Raji (cell line): ENCODE results near the gene C10orf53.

Experiments
- POLR2A ChIP-seq: IDR thresholded peaks from 2 replicates; pipeline ENCODE4 v1.6.1; 2011; ENCODE audit warnings: low read depth, low read length, control low read depth; ENCODE audit not compliant: insufficient read depth

C10orf53 gene

DNA sequence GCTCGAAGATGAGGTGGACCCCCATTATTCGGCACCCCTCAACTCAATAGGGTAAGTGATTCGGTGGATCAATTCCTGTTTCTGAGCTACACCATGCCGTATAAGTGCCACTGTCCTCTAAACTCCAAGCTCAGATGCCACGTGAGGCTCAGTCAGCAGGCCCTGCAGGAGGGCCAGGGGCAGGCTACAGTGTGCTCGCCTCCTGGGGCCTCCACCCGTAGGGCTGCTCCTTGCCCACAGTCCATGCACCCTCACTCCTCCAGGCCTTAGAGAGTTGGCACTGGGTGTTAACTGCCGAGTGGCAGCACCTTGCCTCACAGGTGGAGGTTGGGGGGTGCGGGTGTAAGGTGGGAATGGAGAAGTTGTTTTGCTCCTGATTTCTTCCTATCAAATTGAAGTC, 12.1 kb downstream of the C10orf53 start:
- no peak for TF ChIP-seq POLR2A

DNA sequence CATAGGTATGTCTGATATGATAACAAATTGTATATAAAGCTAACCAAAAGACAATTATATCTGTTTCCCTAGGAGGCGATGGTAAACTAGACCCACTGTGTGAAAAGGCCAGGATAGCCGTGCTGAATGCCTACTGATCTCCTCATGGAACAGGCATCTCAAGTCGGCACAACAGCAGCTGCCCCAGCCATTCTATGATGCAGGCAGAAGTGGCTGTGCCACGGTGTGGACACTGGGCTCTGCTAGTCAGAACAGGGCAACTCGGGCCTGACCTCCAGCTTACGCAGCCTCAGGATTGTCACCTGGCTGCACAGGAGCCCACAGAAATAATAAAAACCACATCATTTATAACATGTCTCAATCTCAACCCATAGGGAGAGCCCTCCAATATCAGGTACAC, 15.0 kb downstream of the C10orf53 start:
- TF ChIP-seq POLR2A, result no peak

DNA sequence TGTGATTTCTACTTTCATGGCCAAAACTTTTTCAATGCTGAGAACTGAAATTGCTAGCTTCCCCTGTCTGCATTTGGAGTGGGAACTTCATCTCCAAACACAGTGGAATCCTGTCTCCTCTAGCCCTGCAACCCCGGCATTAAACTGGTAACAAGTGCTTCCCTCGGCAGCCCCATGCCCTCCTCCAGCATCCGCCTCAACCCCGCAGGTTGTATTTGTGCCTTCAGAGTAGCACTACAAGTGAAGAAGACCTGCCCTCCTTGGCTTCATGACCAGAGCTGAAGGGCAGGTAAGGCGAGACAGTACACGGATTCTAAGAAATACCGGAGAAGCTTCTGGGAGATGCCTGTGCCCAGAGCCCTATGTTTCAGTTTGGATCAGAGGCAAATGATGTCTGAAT, 16.9 kb downstream of the C10orf53 start:
- TF ChIP-seq POLR2A, result no peak

DNA sequence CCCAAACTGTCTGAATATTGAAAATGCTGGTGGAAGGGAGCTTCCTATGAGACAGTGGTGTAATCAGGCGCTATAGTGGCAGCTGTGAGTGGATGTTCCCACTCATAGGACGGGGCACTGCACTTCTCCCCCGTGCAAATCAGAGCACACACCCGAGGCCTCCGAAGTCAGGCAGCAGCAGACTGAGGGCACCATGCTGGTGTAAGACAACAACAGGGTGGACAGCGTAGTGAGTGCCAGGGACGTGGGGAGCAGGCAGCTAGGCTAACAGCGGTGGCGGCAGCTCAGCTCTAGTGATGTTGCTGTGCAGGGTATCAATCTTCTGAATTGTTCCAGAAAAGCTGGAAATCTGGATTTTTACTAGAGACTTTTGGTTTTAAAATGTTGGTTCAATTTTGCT, 19.2 kb downstream of the C10orf53 start:
- no peak for TF ChIP-seq POLR2A

DNA sequence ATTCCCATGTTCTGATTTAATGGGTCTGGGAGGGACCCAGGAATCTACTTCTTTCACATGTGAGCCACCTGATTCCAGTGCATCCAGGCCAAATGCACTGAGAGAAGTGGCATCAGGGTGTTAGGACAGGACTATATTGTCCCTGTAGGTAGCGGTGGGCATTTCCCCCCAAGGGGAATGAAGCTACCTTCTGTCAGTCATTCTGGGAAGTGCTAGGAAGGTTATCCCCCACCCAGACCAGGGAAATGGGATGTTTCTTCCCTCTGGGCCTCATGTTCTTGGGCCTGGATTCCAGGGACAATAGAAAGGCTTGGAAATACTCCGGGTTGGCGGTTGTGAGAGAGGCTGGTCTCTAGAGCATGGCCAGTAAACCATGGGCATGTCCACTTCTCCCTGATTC, 20.8 kb downstream of the C10orf53 start:
- no peak for TF ChIP-seq POLR2A

DNA sequence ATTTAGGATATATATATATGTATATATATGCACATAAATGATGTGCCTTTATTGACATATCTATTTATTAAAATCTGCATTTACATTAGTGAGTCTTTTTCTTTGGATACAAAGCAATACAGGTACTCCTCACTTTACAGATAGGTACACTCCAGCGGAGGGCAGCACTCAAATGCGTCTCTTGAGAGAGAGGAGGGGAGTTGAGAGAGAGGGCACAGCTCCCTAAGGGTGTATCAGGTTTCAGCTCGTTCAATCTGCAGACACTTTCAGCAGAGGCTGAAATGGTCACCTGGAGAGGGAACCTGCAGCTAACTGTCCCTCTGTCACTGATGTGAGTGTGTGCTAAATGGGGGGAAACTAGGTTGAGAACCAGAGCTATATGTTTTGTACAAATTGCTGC, 21.5 kb downstream of the C10orf53 start:
- no peak for TF ChIP-seq POLR2A

DNA sequence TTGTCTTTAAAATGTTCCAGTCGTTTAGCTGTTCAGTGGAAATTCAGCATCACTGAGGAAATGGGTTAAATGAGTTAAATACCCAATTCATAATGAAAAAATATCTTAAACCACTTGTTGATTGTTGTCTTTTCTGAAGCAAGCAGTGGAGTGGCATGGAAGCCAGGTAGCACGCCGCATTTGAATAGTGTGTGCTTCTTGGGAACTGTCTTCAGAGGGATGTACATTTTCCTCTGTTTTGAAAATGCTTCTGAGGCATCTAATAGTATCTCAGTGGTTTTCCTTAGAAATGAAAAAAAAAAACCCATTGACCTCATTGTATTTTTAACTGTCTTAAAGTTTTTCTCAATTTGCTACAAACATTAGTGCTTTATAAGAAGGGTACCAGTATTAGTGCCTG, 28.1 kb downstream of the C10orf53 start:
- TF ChIP-seq POLR2A, result no peak

DNA sequence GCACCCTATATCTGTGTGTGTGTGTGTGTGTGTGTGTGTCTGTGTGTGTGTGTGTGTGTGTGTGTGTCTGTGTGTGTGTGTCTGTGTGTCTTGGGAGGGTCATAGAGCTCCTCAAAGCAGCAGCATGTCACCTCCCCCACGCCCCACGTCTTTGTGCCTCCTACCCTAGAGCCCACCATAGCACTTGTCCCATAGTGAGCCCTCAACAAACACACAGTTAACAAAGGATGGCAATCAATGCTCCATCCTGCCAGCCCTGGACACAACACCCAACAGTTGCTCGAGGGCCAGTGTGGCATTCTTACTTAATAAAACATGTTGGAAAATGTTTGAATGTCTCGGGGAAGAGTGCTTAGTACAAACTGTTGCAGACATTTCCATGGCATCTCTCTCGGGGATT, 30.5 kb downstream of the C10orf53 start:
- no peak for TF ChIP-seq POLR2A

DNA sequence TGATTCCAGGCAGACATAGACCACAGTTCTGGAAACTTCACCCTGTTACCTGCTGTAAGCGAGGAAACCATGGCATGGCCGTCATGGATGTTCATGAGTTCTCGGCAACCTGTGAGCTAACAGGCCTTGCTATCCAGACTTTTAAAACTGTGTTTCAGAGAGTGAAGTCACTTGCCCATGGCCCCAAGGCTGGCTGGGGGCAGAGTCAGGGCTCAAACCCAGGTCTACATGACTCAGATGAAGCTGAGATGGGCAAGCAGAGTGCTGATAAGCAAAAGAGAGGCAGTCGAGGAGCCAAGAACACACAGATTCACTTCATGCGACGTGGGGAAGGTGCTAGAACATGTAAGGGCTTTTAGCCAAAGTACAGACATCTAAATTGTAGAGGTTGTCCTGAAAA, 31.5 kb downstream of the C10orf53 start:
- TF ChIP-seq POLR2A, result no peak

DNA sequence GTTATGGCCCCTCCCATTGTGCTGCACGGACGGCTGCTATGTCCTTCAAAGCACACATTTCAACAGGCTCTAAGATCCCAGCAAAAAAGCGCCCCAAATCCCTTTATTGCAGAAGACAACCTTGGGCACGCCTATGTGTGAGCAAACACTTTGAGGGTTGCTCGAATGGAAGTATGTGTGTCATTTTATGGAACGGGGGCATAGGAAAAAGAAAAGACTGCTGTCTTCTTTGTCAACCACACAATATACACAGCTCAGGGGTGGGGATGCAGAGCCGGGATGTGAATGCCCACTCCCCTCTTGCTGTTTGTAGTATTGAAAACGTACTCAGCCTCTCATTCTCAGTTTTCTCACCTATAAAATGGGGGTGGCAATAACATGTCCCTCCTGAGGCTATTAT, 32.0 kb downstream of the C10orf53 start:
- no peak for TF ChIP-seq POLR2A

DNA sequence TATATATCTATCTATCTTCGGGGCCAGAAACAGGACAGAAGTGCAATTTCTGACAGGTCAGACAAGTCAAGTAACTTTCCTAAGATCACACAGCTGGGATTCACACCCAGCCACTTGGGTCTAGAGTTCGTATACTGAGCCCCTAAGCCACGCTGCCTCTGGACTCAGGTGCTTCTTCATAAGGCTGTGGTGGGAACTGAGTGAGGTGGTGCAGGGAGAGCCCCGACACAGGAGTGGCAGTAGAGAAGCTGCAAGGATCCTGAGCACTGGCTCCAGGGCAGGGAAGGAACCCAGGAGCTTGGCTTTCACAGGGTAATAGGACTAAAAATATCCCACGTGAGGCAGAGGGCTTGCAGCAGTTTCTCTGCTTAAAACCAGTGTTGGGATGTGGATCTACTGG, 33.8 kb downstream of the C10orf53 start:
- no peak for TF ChIP-seq POLR2A

DNA sequence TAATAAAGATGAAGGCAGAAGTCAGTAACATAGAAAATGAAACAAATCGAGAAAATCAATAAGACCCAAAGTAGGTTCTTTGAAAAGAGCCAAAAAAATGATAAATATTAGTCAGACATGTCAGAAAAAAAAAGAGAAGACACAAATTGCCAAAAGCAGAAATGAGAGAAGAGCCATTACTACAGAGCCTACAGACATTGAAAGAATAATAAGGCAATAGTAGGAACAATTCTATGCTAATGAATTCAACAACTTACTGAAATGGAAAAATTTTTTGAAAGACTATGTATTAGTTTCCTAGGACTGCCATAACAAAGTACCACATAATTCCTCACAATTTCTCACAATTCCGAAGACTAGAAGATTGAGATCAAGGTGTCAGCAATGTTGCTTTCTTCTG, 47.1 kb downstream of the C10orf53 start:
- no peak for TF ChIP-seq POLR2A

DNA sequence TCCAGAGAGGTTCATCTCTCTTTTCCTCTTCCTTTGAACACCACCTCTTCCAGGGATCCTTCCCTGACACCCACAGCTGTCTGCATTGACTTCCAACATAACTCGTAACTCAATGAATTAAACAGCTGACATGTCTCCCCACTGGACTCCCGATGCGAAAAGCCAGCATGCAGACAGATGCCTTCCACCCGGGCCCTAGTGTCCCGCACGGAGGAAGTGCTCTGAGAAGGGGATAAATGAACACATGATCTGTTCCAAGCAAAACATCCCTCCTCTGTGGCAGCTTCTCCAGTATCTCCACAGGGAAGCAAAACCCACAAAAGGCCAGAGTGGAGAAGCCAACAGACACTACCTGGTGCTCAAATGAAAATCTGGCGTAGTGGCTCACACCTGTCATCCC, 54.4 kb downstream of the C10orf53 start:
- no peak for TF ChIP-seq POLR2A

DNA sequence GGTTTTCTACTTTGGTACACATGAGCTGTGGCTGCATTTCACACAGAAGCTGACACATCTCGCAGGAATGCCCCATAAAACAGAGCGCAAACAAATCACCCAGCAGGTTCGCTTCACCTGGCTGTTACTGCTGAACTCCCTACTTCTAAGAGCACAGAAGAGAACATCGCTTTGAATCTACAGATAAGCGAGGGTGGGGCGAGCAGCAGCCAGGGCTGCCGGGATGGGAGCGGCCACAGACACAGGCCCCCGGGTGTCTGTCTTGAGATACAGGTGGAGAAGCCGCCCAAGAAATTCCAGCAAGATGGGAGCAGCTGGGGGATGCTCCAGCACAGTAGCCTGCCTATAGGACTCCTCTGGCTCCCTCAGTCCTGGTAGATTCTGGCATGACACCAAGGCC, 55.2 kb downstream of the C10orf53 start:
- TF ChIP-seq POLR2A, result no peak

DNA sequence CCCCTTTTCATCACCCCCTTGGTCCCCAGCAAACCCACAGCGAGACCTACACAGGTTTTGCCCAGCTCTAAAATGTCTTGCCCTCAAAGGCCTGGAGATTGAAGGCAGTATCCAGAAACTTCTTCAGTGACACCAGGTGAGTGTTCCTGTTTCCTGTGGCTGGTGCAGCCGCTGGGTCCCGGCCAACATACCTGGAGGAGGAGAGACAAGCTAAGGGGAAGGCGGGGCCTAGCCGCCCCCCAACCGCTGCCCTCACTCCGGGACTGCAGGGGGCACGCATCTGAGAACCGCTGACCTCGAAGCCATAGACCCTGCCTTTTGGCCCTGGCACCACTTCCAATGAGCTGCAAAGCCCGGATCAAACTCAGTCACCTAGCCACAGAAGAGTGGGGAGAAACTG, 55.7 kb downstream of the C10orf53 start:
- TF ChIP-seq POLR2A, result no peak

DNA sequence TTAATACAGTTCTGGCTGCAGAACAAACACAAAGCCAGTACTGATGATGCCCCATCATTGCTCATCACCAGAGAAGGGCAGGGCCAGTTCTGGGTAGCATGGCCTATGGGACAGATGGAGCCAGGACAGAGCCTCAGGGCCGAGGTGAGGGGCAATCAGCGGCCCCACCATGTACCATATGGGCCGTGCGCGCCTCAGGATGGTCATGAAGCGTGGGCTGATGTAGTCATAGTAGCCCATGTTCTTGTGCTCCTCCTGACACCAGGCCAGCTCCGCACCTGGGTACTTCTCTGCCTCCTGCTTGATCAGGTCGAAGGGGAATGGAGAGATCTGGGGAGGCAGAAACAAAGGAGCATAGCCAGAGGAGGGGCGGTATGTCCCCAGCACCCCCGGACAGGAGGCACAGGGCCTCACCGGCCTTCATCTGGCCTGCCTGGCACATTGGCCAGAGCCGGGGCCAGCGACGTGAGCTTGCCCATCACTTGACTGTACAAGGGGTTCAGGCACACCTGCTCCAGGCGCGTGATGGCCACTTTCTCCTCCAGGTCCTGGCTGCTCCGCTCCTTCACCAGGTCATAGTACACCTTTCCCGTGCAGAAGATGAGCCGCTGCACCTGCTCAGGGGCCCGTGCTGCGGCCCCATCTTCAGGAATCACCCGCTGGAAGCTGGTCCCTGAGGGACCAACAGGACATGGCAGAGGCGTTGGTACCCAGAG, 56.6 kb downstream of the C10orf53 start:
- TF ChIP-seq POLR2A, result no peak

DNA sequence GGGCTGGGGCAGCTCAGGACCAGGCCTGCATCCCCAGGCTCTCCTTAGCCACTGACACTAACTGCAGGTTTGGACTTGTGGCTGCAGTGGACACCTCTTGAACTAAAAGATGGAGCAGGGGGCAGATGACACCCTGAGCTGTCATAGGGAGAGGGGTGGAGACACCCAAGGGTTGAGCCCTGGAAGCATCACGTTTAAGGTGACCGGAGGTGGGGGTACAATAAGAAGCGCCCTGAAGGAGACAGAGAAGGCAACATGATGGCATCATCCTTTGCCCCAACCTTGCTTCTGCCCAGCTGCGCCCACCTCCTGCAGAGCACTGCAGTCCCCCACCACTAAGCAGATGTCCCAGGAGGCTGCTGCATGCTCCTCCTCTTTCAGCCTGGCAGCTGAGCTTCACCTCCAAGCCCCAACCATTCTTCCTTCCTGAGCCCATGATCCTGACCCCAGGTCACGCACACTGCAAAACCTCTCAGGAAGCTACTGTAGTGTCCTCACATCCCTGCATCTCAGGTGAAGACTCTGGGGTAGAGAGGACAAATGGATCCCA, 57.2 kb downstream of the C10orf53 start:
- no peak for TF ChIP-seq POLR2A

DNA sequence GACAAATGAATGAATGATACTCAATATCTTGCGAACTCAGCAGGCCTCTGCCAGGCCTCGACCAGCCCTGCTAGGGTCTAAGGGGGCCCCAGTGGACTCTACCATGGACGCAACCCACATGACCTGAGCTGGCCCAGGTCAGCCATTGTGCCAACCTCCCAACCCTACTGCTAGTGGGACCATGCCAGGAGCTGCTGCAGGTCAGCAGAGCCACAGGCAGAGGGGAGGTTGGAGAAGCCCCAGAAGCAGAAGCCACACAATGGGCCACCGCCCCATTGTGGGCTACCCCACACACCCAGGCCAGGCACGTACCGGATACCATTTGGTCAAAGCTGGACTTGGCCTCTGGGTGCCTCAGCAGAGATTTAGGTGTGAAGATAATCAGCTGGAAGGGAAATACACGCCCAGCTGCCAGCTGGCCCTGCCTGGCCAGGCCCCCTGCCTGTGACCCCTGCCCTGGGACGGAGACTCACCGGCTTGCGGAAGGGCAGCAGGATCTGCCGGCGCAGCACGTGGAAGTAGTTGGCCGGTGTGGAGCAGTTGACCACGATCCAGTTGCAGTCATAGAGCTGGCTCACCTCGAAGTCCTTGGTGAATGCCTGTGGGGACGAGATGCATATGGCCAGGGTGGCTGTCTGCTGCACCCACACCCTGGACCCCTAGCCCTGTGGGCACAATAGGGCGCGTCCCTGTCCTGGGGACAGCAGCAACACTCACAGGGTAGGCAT, 58.2 kb downstream of the C10orf53 start:
- no peak for TF ChIP-seq POLR2A
